ENCODE data around the gene BICDL1. TPM values are rescaled to one million over a fixed set of nuclear protein-coding genes. Genes with fewer than 3 reads are reported as not detected.

The BICDL1 gene
- total and polyA plus RNA-seq, 2 donors from 2014 or later, result 60.5 to 101 TPM

DNA sequence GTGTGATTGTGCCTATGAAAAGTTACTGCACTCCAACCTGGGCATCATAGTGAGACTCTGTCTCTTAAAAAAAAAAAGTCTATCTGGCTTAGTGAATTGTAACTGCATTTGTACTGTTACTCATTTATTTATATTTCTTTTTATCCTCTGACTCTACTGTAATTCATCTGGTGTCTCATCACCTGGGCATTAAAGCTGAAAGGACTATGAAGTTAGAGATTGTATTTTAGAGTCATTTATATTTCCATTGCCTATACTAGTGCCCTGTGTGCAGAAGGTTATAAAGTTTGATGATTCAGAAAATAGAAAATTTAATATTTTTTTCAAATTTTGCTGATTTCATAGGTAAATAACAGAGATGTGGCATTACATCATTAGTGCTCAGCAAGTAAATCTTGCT lies 30.2 kb downstream of the BICDL1 start:
- DNase-seq (no peak), FAIRE-seq (no peak)
- Histone ChIP-seq H3K9me3 (ENCODE audit: control insufficient read depth in 2 of 3, insufficient read depth in 1 of 3, low read length in 3 of 3) (no peaks in the 10 kb centered on the region), H3K9ac (ENCODE audit: low read length in 3 of 3) (no peak overlapping the region), H3K4me3 (ENCODE audit: low read length in 3 of 3) (no peak overlapping the region), H3K27ac (ENCODE audit: low read depth in 2 of 2, low read length in 2 of 2) (no peak overlapping the region), H3K27me3 (ENCODE audit: control insufficient read depth, insufficient read depth, low read length) (no peaks in the 10 kb centered on the region), H3K36me3 (ENCODE audit: control insufficient read depth in 2 of 3, insufficient read depth in 3 of 3, low read length in 3 of 3) (peaks cover 0 to 10% (median 0%) of the 10 kb centered on the region in 3 donors), H3K4me1 (ENCODE audit: control insufficient read depth in 2 of 3, insufficient read depth in 2 of 3, low read depth in 1 of 3, low read length in 3 of 3) (no peaks in the 10 kb centered on the region)
- intact Hi-C loops (cut with DNase I), result no loop called here
- TF ChIP-seq, protein P1, sequence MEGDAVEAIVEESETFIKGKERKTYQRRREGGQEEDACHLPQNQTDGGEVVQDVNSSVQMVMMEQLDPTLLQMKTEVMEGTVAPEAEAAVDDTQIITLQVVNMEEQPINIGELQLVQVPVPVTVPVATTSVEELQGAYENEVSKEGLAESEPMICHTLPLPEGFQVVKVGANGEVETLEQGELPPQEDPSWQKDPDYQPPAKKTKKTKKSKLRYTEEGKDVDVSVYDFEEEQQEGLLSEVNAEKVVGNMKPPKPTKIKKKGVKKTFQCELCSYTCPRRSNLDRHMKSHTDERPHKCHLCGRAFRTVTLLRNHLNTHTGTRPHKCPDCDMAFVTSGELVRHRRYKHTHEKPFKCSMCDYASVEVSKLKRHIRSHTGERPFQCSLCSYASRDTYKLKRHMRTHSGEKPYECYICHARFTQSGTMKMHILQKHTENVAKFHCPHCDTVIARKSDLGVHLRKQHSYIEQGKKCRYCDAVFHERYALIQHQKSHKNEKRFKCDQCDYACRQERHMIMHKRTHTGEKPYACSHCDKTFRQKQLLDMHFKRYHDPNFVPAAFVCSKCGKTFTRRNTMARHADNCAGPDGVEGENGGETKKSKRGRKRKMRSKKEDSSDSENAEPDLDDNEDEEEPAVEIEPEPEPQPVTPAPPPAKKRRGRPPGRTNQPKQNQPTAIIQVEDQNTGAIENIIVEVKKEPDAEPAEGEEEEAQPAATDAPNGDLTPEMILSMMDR (IDR thresholded peaks at IDR 0.05; ENCODE audit: borderline replicate concordance, extremely low read depth, insufficient read depth), result no peak

DNA sequence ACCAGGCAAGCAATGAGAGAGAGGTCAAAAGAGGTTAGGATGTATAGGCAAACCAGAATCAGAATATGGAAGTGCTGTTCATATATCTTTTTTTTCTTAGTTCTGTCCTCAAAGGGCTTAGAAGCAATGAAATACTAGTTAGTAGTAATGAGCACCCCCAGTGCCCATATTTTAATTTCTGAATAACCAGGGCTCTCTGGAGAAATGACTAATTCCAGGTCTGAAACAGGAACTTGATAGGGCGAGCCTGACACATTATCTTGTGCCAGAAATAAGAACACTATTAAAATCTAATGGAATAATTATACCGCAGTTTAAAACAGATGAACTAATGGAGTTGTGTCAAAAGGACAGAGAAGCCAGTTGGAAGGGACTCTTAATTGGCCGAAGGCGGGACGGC lies 30.9 kb downstream of the BICDL1 start:
- TF ChIP-seq, protein P1 (IDR thresholded peaks at IDR 0.05; ENCODE audit: borderline replicate concordance, extremely low read depth, insufficient read depth), result no peak
- FAIRE-seq, result no peak

DNA sequence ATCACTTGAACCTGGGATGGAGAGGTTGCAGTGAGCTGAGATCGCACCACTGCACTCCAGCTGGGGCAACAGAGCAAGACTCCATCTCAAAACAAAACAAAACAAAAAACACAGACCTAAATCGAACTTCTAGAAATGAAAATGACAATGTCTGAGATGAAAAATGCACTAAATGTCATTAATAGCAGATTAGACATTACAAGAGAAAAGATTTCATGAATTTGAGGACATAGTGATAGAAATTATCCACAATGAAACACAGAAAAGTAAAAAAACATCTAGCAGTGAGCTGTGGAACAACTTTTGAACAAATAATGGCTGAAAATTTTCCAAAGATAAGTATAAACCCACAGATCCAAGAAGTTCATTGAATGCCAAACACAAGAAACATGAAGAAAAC lies 35.2 kb downstream of the BICDL1 start:
- TF ChIP-seq, protein P1 (IDR thresholded peaks at IDR 0.05; ENCODE audit: borderline replicate concordance, extremely low read depth, insufficient read depth), result no peak
- DNase-seq, result no peak
- Histone ChIP-seq H3K9ac (ENCODE audit: low read length in 3 of 3) (no peak overlapping the region), H3K27me3 (ENCODE audit: control insufficient read depth, insufficient read depth, low read length) (no peaks in the 10 kb centered on the region), H3K27ac (ENCODE audit: low read depth in 2 of 2, low read length in 2 of 2) (no peak overlapping the region), H3K36me3 (ENCODE audit: control insufficient read depth in 2 of 3, insufficient read depth in 3 of 3, low read length in 3 of 3) (peaks cover 0 to 4% (median 0%) of the 10 kb centered on the region in 3 donors), H3K4me1 (ENCODE audit: control insufficient read depth in 2 of 3, insufficient read depth in 2 of 3, low read depth in 1 of 3, low read length in 3 of 3) (no peaks in the 10 kb centered on the region), H3K9me3 (ENCODE audit: control insufficient read depth in 2 of 3, insufficient read depth in 1 of 3, low read length in 3 of 3) (no peaks in the 10 kb centered on the region), H3K4me3 (ENCODE audit: low read length in 3 of 3) (no peak overlapping the region)
- no peak for FAIRE-seq
- intact Hi-C loops (cut with DNase I), result no loop called here

More for the DNA sequence above, 30.9 kb downstream of the BICDL1 start:
- no peak overlapping the region for H3K4me3 ChIP-seq (ENCODE audit: low read length in 3 of 3)
- intact Hi-C loops (cut with DNase I), result no loop called here
- H3K27me3 ChIP-seq (ENCODE audit: control insufficient read depth, insufficient read depth, low read length), result no peaks in the 10 kb centered on the region
- H3K4me1 ChIP-seq (ENCODE audit: control insufficient read depth in 2 of 3, insufficient read depth in 2 of 3, low read depth in 1 of 3, low read length in 3 of 3), result no peaks in the 10 kb centered on the region
- no peak for DNase-seq
- no peak overlapping the region for H3K27ac ChIP-seq (ENCODE audit: low read depth in 2 of 2, low read length in 2 of 2)
- peaks cover 0 to 10% (median 0%) of the 10 kb centered on the region in 3 donors for H3K36me3 ChIP-seq (ENCODE audit: control insufficient read depth in 2 of 3, insufficient read depth in 3 of 3, low read length in 3 of 3)
- no peak overlapping the region for H3K9ac ChIP-seq (ENCODE audit: low read length in 3 of 3)
- H3K9me3 ChIP-seq (ENCODE audit: control insufficient read depth in 2 of 3, insufficient read depth in 1 of 3, low read length in 3 of 3), result no peaks in the 10 kb centered on the region

DNA sequence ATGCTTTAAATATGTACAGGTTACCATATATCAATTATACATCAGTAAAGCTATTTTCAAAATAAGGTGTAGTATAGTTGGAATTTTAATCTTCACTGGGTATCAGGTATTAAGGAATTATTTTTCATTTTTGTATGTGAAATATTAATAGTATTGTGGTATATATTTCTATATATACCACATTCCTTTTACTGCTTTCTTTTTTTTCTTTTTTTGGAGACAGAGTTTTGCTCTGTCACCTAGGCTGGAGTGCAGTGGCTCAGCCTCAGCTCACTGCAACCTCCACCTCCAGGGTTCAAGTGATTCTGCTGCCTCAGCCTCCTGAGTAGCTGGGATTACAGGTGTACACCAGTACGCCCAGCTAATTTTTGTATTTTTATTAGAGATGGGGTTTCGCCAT lies 36.6 kb downstream of the BICDL1 start:
- H3K36me3 ChIP-seq (ENCODE audit: control insufficient read depth in 2 of 3, insufficient read depth in 3 of 3, low read length in 3 of 3), result peaks cover 0 to 4% (median 0%) of the 10 kb centered on the region in 3 donors
- no peak for DNase-seq
- H3K9me3 ChIP-seq (ENCODE audit: control insufficient read depth in 2 of 3, insufficient read depth in 1 of 3, low read length in 3 of 3), result no peaks in the 10 kb centered on the region
- no peak for FAIRE-seq
- no peak overlapping the region for H3K4me3 ChIP-seq (ENCODE audit: low read length in 3 of 3)
- no peak overlapping the region for H3K27ac ChIP-seq (ENCODE audit: low read depth in 2 of 2, low read length in 2 of 2)
- H3K4me1 ChIP-seq (ENCODE audit: control insufficient read depth in 2 of 3, insufficient read depth in 2 of 3, low read depth in 1 of 3, low read length in 3 of 3), result no peaks in the 10 kb centered on the region
- TF ChIP-seq, protein P1 (IDR thresholded peaks at IDR 0.05; ENCODE audit: borderline replicate concordance, extremely low read depth, insufficient read depth), result no peak
- H3K9ac ChIP-seq (ENCODE audit: low read length in 3 of 3), result no peak overlapping the region
- intact Hi-C loops (cut with DNase I), result no loop called here
- no peaks in the 10 kb centered on the region for H3K27me3 ChIP-seq (ENCODE audit: control insufficient read depth, insufficient read depth, low read length)
